Activated naive CD8-positive, alpha-beta T cell treated with anti-CD3 and anti-CD28 coated beads for 36 hours (primary cell): ENCODE results near the gene TRIM5. TPM values are rescaled to one million over a fixed set of nuclear protein-coding genes. Genes with fewer than 3 reads are reported as not detected.

Experiments
- DNase-seq: peaks from one replicate; pipeline ENCODE4 v3.0.0; 2021
- H3K27ac Mint-ChIP-seq: one replicate; pipeline ENCODE4 v1.8.0; 2022; ENCODE audit warnings: mild to moderate bottlenecking, moderate library complexity, mixed read lengths
- H3K27me3 Mint-ChIP-seq: one replicate; pipeline ENCODE4 v1.8.0; 2022; ENCODE audit warnings: mild to moderate bottlenecking, mixed read lengths
- H3K36me3 Mint-ChIP-seq: one replicate; pipeline ENCODE4 v1.8.0; 2021; ENCODE audit warnings: mild to moderate bottlenecking, mixed read lengths
- H3K4me1 Mint-ChIP-seq: one replicate; pipeline ENCODE4 v1.8.0; 2021; ENCODE audit warnings: mixed read lengths
- H3K4me3 Mint-ChIP-seq: one replicate; pipeline ENCODE4 v1.8.0; 2022; ENCODE audit warnings: mild to moderate bottlenecking, moderate library complexity, mixed read lengths
- H3K9me3 Mint-ChIP-seq: one replicate; pipeline ENCODE4 v1.8.0; 2022; ENCODE audit warnings: mixed read lengths
- total RNA-seq, 2 experiments: library from RNA; stranded (reverse); gene quantifications; one replicate each; pipeline ENCODE4 v1.2.3, GENCODE V29; 2021

Gene TRIM5
- total RNA-seq, 2 experiments from 2014 or later: 18.7 to 20.3 TPM

DNA sequence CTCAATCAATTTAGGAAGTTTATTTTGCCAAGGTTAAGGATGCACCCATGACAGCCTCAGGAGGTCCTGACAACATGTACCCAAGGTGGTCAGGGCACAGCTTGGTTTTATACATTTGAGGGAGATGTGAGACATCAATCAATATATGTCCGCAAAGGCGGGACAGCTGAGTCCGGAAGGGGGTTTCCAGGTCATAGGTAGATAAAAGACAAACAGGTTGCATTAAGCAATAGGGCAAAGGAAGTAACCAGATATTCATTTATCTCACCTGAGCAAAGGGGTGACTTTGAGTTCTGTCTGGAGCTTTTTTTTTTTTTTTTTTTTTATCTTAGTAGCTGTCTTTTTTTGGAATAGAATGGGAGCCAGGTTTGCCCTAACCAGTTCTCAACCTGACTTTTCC is 62.1 kb downstream of the TRIM5 start:
- H3K4me1 Mint-ChIP-seq: peaks cover 31% of the 10 kb centered on the region
- no peaks in the 10 kb centered on the region for H3K27me3 Mint-ChIP-seq
- peaks cover 8% of the 10 kb centered on the region for H3K36me3 Mint-ChIP-seq
- no peak overlapping the region for H3K27ac Mint-ChIP-seq
- H3K4me3 Mint-ChIP-seq: no peak overlapping the region
- H3K9me3 Mint-ChIP-seq: no peaks in the 10 kb centered on the region
- no peak for DNase-seq

- no peak overlapping the region for H3K27ac Mint-ChIP-seq
- H3K9me3 Mint-ChIP-seq: no peaks in the 10 kb centered on the region
- H3K36me3 Mint-ChIP-seq: peaks cover 5% of the 10 kb centered on the region
- no peak overlapping the region for H3K4me3 Mint-ChIP-seq
- DNase-seq: no peak
- no peaks in the 10 kb centered on the region for H3K27me3 Mint-ChIP-seq
- peaks cover 19% of the 10 kb centered on the region for H3K4me1 Mint-ChIP-seq
Measured at GRCh38 chr11:5621580-5621979, 63.3 kb downstream of the TRIM5 start.

- H3K4me3 Mint-ChIP-seq: no peak overlapping the region
- H3K27ac Mint-ChIP-seq: no peak overlapping the region
- no peak for DNase-seq
- H3K36me3 Mint-ChIP-seq: peaks cover 2% of the 10 kb centered on the region
- H3K27me3 Mint-ChIP-seq: no peaks in the 10 kb centered on the region
- H3K4me1 Mint-ChIP-seq: peaks cover 12% of the 10 kb centered on the region
- H3K9me3 Mint-ChIP-seq: no peaks in the 10 kb centered on the region
Measured at GRCh38 chr11:5620651-5621521, 64.0 kb downstream of the TRIM5 start.

- H3K36me3 Mint-ChIP-seq: peaks cover 2% of the 10 kb centered on the region
- no peak overlapping the region for H3K4me3 Mint-ChIP-seq
- no peak overlapping the region for H3K27ac Mint-ChIP-seq
- no peaks in the 10 kb centered on the region for H3K9me3 Mint-ChIP-seq
- DNase-seq: no peak
- H3K4me1 Mint-ChIP-seq: peaks cover 3% of the 10 kb centered on the region
- no peaks in the 10 kb centered on the region for H3K27me3 Mint-ChIP-seq
Measured at GRCh38 chr11:5618807-5619206, 66.1 kb downstream of the TRIM5 start.

Other genes starting within 250 kb of the TRIM5 start
- gene OR51I1, start 243.6 kb downstream of the TRIM5 start, total RNA-seq: not detected
- gene OR51I2, start 235.8 kb downstream of the TRIM5 start, total RNA-seq: not detected
- gene OR52D1, start 196.4 kb downstream of the TRIM5 start, total RNA-seq: not detected
- not detected for gene UBQLN3, start 175.1 kb downstream of the TRIM5 start, total RNA-seq
- gene UBQLNL, start 168.4 kb downstream of the TRIM5 start, total RNA-seq: under 1 TPM in 1 of 2 experiments, not detected in 1; 0.19 TPM
- not detected for gene OR52H1, start 136.5 kb downstream of the TRIM5 start, total RNA-seq
- gene OR52B6, start 104.2 kb downstream of the TRIM5 start, total RNA-seq: not detected
- gene TRIM6, start 88.4 kb downstream of the TRIM5 start, total RNA-seq: 1 to 10 TPM in 1 of 2 experiments, under 1 TPM in 1; 0.89 to 1.4 TPM
- gene TRIM34, start 60.1 kb downstream of the TRIM5 start, total RNA-seq: 1 to 10 TPM; 6.1 to 7.8 TPM
- 100 to 1,000 TPM; 141 to 143 TPM for gene TRIM22, start 4.7 kb upstream of the TRIM5 start, total RNA-seq
- gene OR56B1, start 51.4 kb upstream of the TRIM5 start, total RNA-seq: under 1 TPM; 0.10 to 0.16 TPM
- under 1 TPM; 0.35 to 0.40 TPM for gene OR52N4, start 69.2 kb upstream of the TRIM5 start, total RNA-seq
- not detected for gene OR52N5, start 98.3 kb upstream of the TRIM5 start, total RNA-seq
- gene OR52N1, start 106.2 kb upstream of the TRIM5 start, total RNA-seq: not detected
- not detected for gene OR52N2, start 123.8 kb upstream of the TRIM5 start, total RNA-seq
- not detected for gene OR52E6, start 156.8 kb upstream of the TRIM5 start, total RNA-seq
- gene OR52E8, start 172.6 kb upstream of the TRIM5 start, total RNA-seq: not detected
- not detected for gene OR52E4, start 195.6 kb upstream of the TRIM5 start, total RNA-seq
- gene OR52E5, start 208.1 kb upstream of the TRIM5 start, total RNA-seq: not detected